ENCODE results near the gene PRR12.

DNA sequence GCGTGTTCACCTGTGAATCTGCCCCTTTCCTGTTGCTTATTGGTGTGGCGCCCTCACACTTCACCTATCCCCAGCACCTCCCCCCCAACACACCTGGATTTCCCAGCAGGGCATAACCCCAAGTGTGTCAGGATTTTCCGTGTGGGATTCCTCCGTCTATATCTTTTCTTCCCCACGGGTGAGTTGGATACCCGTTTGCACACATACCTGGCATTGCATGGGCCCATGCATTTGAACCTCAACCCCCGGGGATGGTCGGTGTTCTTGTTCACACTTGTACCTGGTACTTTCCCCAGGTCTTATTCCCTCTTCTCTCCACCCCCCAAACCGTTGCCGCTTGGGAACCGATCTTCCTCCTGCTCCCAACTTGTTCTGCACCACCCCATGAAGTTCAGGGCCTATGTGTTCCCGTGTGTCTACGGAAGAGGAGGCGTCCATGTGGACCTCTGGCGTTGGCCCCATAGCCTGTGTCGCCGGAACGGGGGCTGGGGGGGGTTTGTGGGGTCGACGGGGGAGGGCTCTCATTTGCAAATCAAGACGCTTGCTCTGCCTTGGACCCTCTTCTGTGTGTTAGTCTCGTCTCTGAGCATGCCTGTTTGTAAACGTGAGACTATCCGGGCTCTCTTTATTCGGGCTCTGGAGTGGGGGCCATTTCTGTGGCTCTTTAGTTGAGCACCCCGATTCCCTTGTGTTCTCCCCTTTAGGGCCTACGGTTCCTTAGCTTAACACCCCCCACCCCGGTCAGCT, 1.7 kb downstream of the PRR12 start:
- TF ChIP-seq FOXA1 (IDR thresholded peaks at IDR 0.05) (no peak), TAF1 (conservative IDR thresholded peaks at IDR 0.05) (no peak), GABPA (IDR thresholded peaks at IDR 0.05 in 1 of 2, conservative IDR thresholded peaks at IDR 0.05 in 1 of 2) (no peak), HNF4G (IDR thresholded peaks at IDR 0.05) (no peak), EGR1 (IDR thresholded peaks at IDR 0.05; ENCODE audit: low read depth in 2 of 2) (no peak), RXRA (IDR thresholded peaks at IDR 0.05) (no peak), SP1 (IDR thresholded peaks at IDR 0.05) (no peak), YY1 (IDR thresholded peaks at IDR 0.05) (no peak)
- TF ChIP-seq, protein P1, sequence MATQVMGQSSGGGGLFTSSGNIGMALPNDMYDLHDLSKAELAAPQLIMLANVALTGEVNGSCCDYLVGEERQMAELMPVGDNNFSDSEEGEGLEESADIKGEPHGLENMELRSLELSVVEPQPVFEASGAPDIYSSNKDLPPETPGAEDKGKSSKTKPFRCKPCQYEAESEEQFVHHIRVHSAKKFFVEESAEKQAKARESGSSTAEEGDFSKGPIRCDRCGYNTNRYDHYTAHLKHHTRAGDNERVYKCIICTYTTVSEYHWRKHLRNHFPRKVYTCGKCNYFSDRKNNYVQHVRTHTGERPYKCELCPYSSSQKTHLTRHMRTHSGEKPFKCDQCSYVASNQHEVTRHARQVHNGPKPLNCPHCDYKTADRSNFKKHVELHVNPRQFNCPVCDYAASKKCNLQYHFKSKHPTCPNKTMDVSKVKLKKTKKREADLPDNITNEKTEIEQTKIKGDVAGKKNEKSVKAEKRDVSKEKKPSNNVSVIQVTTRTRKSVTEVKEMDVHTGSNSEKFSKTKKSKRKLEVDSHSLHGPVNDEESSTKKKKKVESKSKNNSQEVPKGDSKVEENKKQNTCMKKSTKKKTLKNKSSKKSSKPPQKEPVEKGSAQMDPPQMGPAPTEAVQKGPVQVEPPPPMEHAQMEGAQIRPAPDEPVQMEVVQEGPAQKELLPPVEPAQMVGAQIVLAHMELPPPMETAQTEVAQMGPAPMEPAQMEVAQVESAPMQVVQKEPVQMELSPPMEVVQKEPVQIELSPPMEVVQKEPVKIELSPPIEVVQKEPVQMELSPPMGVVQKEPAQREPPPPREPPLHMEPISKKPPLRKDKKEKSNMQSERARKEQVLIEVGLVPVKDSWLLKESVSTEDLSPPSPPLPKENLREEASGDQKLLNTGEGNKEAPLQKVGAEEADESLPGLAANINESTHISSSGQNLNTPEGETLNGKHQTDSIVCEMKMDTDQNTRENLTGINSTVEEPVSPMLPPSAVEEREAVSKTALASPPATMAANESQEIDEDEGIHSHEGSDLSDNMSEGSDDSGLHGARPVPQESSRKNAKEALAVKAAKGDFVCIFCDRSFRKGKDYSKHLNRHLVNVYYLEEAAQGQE (IDR thresholded peaks at IDR 0.05) = no peak
- TF ChIP-seq, protein P2, sequence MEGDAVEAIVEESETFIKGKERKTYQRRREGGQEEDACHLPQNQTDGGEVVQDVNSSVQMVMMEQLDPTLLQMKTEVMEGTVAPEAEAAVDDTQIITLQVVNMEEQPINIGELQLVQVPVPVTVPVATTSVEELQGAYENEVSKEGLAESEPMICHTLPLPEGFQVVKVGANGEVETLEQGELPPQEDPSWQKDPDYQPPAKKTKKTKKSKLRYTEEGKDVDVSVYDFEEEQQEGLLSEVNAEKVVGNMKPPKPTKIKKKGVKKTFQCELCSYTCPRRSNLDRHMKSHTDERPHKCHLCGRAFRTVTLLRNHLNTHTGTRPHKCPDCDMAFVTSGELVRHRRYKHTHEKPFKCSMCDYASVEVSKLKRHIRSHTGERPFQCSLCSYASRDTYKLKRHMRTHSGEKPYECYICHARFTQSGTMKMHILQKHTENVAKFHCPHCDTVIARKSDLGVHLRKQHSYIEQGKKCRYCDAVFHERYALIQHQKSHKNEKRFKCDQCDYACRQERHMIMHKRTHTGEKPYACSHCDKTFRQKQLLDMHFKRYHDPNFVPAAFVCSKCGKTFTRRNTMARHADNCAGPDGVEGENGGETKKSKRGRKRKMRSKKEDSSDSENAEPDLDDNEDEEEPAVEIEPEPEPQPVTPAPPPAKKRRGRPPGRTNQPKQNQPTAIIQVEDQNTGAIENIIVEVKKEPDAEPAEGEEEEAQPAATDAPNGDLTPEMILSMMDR (IDR thresholded peaks at IDR 0.05; ENCODE audit: low read depth, low read length, missing input control) = no peak
- TF ChIP-seq, protein P3, sequence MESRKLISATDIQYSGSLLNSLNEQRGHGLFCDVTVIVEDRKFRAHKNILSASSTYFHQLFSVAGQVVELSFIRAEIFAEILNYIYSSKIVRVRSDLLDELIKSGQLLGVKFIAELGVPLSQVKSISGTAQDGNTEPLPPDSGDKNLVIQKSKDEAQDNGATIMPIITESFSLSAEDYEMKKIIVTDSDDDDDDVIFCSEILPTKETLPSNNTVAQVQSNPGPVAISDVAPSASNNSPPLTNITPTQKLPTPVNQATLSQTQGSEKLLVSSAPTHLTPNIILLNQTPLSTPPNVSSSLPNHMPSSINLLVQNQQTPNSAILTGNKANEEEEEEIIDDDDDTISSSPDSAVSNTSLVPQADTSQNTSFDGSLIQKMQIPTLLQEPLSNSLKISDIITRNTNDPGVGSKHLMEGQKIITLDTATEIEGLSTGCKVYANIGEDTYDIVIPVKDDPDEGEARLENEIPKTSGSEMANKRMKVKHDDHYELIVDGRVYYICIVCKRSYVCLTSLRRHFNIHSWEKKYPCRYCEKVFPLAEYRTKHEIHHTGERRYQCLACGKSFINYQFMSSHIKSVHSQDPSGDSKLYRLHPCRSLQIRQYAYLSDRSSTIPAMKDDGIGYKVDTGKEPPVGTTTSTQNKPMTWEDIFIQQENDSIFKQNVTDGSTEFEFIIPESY (IDR thresholded peaks at IDR 0.05) = no peak
- TF ChIP-seq, protein P4, sequence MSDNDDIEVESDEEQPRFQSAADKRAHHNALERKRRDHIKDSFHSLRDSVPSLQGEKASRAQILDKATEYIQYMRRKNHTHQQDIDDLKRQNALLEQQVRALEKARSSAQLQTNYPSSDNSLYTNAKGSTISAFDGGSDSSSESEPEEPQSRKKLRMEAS (IDR thresholded peaks at IDR 0.05) = no peak
- TF ChIP-seq, protein P5, sequence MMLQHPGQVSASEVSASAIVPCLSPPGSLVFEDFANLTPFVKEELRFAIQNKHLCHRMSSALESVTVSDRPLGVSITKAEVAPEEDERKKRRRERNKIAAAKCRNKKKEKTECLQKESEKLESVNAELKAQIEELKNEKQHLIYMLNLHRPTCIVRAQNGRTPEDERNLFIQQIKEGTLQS (IDR thresholded peaks at IDR 0.05) = no peak

All from liver (tissue), 3 donors.